Gastrocnemius medialis (tissue), 4 donors: ENCODE data around the gene ALK. TPM values are rescaled to one million over a fixed set of nuclear protein-coding genes. Genes with fewer than 3 reads are reported as not detected.

Source experiments
- ATAC-seq, 2 donors: fragments of 150-250 bp; one replicate each; pipeline ENCODE4 v1.9.1; 2016
- DNase-seq, 2 donors: peaks; one replicate each; pipeline ENCODE4 v3.0.0-alpha.2; 2019
- H3K27ac ChIP-seq, 4 donors: fragments of 200-600 bp; sonication (generic); 1 replicate in 1 of 4; 2 replicates in 3 of 4; pipeline ENCODE4 v1.5.1; 2016 to 2018; ENCODE audit warnings: mild to moderate bottlenecking in 2 of 4, moderate library complexity in 1 of 4
- H3K27me3 ChIP-seq, 3 donors: fragments of 200-600 bp; sonication (generic) in 2 of 3; 1 replicate in 1 of 3; 2 replicates in 2 of 3; pipeline versions ENCODE4 v1.5.1 to v1.6.0; 2016 to 2019; ENCODE audit warnings: mild to moderate bottlenecking in 1 of 3, moderate library complexity in 1 of 3
- H3K36me3 ChIP-seq, 2 donors: fragments of 200-600 bp; sonication (generic) in 1 of 2; one replicate each; pipeline ENCODE4 v1.5.1; 2017 to 2018
- H3K4me1 ChIP-seq, 2 donors: fragments of 200-600 bp; sonication (generic) in 1 of 2; one replicate each; pipeline ENCODE4 v1.5.1; 2016 to 2017; ENCODE audit warnings: mild to moderate bottlenecking in 2 of 2
- H3K4me3 ChIP-seq, 4 donors: fragments of 200-600 bp; sonication (generic) in 3 of 4; 1 replicate in 1 of 4; 2 replicates in 3 of 4; pipeline ENCODE4 v1.5.1; 2016 to 2019; ENCODE audit warnings: mild to moderate bottlenecking in 2 of 4
- H3K9me3 ChIP-seq, 3 donors: fragments of 200-600 bp; sonication (generic) in 2 of 3; 1 replicate in 1 of 3; 2 replicates in 2 of 3; pipeline ENCODE4 v1.5.1; 2016 to 2019
- POLR2A ChIP-seq, 2 donors: fragments of 450-650 bp; IDR thresholded peaks; one replicate each; pipeline ENCODE4 v1.6.1; 2017; ENCODE audit warnings: antibody characterized with exemption in 2 of 2, mild to moderate bottlenecking in 2 of 2, moderate library complexity in 2 of 2
- in situ Hi-C, 4 donors: fragments of 200-750 bp; cut with MboI; loops; one replicate each; pipeline versions ENCODE4 v1.15.0 to v1.8.0; 2017; ENCODE audit warnings: low sequenced_read_pairs in 4 of 4
- intact Hi-C: fragments of 100-400 bp; cut with DNase I; formaldehyde crosslinking; loops from one replicate; pipeline ENCODE4 v1.15.1; 2023; ENCODE audit warnings: low total_unique reads
- total RNA-seq, 4 donors: library from RNA; depleted of rRNA; stranded (reverse); fragments of >200 nt; gene quantifications; one replicate each; pipeline versions ENCODE4 v1.1.0 to v1.2.3, GENCODE V29; 2016
- TF ChIP-seq, protein P1 (sequence below), 5 experiments: fragments of 450-650 bp in 3 of 5; fragments of 200-600 bp in 2 of 5; sonication (generic) in 2 of 5; IDR thresholded peaks in 4 of 5; conservative IDR thresholded peaks in 1 of 5; 1 replicate in 4 of 5; 2 replicates in 1 of 5; pipeline ENCODE4 v1.5.1; 2016 to 2019; ENCODE audit warnings: antibody characterized with exemption in 5 of 5, mild to moderate bottlenecking in 3 of 5, moderate library complexity in 3 of 5

The ALK gene
- total RNA-seq, 4 donors from 2014 or later, result not detected

DNA sequence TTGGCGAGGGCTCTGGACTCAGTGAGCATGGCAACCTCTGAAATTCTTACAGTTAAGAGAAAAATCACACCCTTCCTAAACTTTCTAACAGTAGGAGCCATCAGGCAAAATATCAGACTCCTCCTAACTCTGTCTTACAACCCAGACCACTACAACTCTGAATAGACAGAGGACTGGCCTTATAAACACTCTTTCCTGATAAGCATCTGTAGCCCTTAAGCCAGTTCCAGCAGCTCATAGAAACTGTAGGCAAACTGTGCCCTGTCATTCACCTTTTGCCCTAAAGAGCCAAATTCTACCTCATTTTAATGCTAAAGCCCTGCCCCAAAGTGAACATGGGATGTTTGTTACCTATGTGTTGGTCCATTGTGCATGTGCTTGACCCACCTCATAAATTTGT, 304.8 kb downstream of the ALK start:
- Histone ChIP-seq H3K36me3 (no peaks in the 10 kb centered on the region), H3K4me1 (no peaks in the 10 kb centered on the region), H3K27ac (no peak overlapping the region), H3K4me3 (no peak overlapping the region), H3K27me3 (peaks cover 0 to 3% (median 0%) of the 10 kb centered on the region in 3 donors), H3K9me3 (no peaks in the 10 kb centered on the region)
- intact Hi-C loops (no loop called here), in situ Hi-C loops (no loop called here)
- TF ChIP-seq POLR2A (IDR thresholded peaks at IDR 0.05), result no peak
- TF ChIP-seq, protein P1, sequence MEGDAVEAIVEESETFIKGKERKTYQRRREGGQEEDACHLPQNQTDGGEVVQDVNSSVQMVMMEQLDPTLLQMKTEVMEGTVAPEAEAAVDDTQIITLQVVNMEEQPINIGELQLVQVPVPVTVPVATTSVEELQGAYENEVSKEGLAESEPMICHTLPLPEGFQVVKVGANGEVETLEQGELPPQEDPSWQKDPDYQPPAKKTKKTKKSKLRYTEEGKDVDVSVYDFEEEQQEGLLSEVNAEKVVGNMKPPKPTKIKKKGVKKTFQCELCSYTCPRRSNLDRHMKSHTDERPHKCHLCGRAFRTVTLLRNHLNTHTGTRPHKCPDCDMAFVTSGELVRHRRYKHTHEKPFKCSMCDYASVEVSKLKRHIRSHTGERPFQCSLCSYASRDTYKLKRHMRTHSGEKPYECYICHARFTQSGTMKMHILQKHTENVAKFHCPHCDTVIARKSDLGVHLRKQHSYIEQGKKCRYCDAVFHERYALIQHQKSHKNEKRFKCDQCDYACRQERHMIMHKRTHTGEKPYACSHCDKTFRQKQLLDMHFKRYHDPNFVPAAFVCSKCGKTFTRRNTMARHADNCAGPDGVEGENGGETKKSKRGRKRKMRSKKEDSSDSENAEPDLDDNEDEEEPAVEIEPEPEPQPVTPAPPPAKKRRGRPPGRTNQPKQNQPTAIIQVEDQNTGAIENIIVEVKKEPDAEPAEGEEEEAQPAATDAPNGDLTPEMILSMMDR (IDR thresholded peaks at IDR 0.05 in 4 of 5, conservative IDR thresholded peaks at IDR 0.05 in 1 of 5), result no peak
- DNase-seq, result no peak
- no peak for ATAC-seq

DNA sequence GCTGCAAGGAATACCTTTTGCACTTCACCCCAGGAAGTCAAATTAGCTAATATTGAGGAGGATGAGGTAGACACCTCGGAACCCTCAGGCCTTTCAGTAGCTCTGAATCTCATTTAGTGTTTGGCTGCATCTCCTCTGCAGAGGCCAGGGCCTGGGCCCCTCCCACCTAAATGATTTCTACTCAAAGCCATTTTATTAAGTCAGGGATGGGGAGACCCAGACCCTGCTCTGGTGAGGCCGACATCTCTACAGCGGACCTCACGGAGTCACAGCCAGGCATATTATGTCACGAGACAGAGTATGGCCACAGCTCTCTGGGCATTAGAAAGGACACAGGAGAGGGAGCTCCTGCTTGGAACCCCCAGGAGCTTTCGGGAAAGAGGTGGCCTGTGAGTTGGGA, 305.5 kb downstream of the ALK start:
- intact Hi-C loops, result no loop called here
- H3K36me3 ChIP-seq, result no peaks in the 10 kb centered on the region
- peaks cover 0 to 3% (median 0%) of the 10 kb centered on the region in 3 donors for H3K27me3 ChIP-seq
- H3K4me1 ChIP-seq, result no peaks in the 10 kb centered on the region
- no peak for TF ChIP-seq POLR2A (IDR thresholded peaks at IDR 0.05)
- TF ChIP-seq, protein P1 (IDR thresholded peaks at IDR 0.05 in 4 of 5, conservative IDR thresholded peaks at IDR 0.05 in 1 of 5), result no peak
- DNase-seq (no peak), ATAC-seq (no peak)
- H3K27ac ChIP-seq, result no peak overlapping the region
- in situ Hi-C loops, result no loop called here
- no peaks in the 10 kb centered on the region for H3K9me3 ChIP-seq
- no peak overlapping the region for H3K4me3 ChIP-seq

DNA sequence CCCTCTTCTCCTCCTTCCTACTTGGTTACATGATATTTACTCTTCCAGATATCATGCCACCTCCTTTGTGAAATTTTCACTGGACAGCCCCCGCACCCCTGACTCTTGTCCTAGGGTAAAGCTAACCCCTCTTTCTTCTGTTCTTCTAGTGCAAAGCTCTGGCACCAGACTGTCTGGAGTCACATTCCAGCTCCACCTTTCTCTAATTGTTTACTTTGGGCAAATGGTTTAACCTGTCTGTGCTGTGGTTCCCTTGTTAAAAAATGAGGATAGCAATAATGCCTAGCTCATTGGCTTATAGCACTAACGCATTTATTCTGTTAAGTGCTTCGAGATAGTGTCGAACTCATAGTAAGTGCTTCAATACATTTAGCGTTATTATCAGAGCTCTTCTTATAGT, 306.2 kb downstream of the ALK start:
- peaks cover 0 to 3% (median 0%) of the 10 kb centered on the region in 3 donors for H3K27me3 ChIP-seq
- H3K4me3 ChIP-seq, result no peak overlapping the region
- in situ Hi-C loops (no loop called here), intact Hi-C loops (no loop called here)
- H3K36me3 ChIP-seq, result no peaks in the 10 kb centered on the region
- DNase-seq (no peak), ATAC-seq (no peak)
- H3K27ac ChIP-seq, result no peak overlapping the region
- TF ChIP-seq, protein P1 (IDR thresholded peaks at IDR 0.05 in 4 of 5, conservative IDR thresholded peaks at IDR 0.05 in 1 of 5), result no peak
- no peak for TF ChIP-seq POLR2A (IDR thresholded peaks at IDR 0.05)
- H3K4me1 ChIP-seq, result no peaks in the 10 kb centered on the region
- no peaks in the 10 kb centered on the region for H3K9me3 ChIP-seq

DNA sequence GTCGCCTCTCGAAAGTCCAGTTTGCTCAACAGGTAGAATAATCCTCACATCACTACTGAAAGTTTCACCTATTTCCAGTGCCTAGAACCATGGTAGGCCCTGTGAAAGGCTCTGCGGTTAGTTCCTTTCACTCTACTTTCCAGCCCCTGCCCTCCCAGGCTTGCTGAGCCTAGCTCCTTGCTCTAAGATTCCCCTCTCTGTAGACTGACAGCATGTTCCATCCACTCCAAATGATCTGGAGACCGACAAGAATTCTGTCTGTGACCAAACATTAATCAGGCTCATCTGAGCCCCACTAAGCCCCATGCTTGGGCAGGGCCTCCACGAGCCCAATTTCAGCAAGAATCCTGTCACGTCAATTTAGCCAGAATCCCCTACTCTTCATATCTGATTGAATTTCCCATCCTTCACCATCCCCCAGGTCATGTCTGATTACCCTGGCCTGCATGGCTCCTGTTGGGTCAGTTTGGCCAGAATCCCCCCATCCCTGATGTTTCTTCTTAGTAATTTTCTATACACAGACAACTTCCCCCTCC, 307.0 kb downstream of the ALK start:
- H3K4me1 ChIP-seq, result no peaks in the 10 kb centered on the region
- ATAC-seq (no peak), DNase-seq (no peak)
- no peaks in the 10 kb centered on the region for H3K9me3 ChIP-seq
- intact Hi-C loops (no loop called here), in situ Hi-C loops (no loop called here)
- H3K27me3 ChIP-seq, result peaks cover 0 to 3% (median 0%) of the 10 kb centered on the region in 3 donors
- no peaks in the 10 kb centered on the region for H3K36me3 ChIP-seq
- no peak for TF ChIP-seq POLR2A (IDR thresholded peaks at IDR 0.05)
- TF ChIP-seq, protein P1 (IDR thresholded peaks at IDR 0.05 in 4 of 5, conservative IDR thresholded peaks at IDR 0.05 in 1 of 5), result no peak
- no peak overlapping the region for H3K27ac ChIP-seq
- H3K4me3 ChIP-seq, result no peak overlapping the region

DNA sequence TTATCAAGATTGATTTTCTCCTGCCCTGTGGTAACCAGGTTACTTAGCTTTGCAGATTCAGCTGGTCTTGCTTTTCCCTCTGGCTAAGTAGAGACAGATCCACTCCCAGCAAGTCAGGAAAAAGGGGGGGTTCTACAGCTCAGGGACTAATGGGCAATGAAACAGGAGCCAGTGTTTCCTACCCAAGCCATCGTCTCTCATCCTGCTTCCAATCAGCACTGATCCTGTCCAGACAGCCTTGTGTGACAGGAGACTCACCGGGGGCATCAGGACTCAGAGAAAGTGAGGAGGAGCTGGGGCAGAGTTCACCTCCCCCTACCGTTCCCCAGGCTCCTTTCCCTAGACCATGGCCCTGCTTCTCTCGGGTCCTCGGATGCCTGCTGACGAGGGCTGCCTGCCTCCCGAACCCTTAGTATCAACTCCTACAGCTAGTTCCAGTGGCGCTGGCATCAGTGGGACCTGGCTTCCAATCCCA, 307.6 kb downstream of the ALK start:
- ATAC-seq (no peak), DNase-seq (no peak)
- in situ Hi-C loops (no loop called here), intact Hi-C loops (no loop called here)
- no peak for TF ChIP-seq POLR2A (IDR thresholded peaks at IDR 0.05)
- TF ChIP-seq, protein P1 (IDR thresholded peaks at IDR 0.05 in 4 of 5, conservative IDR thresholded peaks at IDR 0.05 in 1 of 5), result no peak
- H3K9me3 ChIP-seq, result no peaks in the 10 kb centered on the region
- no peaks in the 10 kb centered on the region for H3K36me3 ChIP-seq
- no peaks in the 10 kb centered on the region for H3K4me1 ChIP-seq
- H3K27ac ChIP-seq, result no peak overlapping the region
- H3K4me3 ChIP-seq, result no peak overlapping the region
- H3K27me3 ChIP-seq, result peaks cover 0 to 3% (median 0%) of the 10 kb centered on the region in 3 donors
